DMS53 treated with DMSO at 0.1 percent for 48 hours (cell line): ENCODE data around the gene TRERF1.

ENCODE experiments used
- DNase-seq: peaks from one replicate; lab custom pipeline; 2025; ENCODE audit not compliant: unreplicated experiment; lab: John Stamatoyannopoulos, UW

The TRERF1 gene

GRCh38 chr6:42279966-42280629, 171.6 kb downstream of the TRERF1 start:
- no peak for DNase-seq

DNA sequence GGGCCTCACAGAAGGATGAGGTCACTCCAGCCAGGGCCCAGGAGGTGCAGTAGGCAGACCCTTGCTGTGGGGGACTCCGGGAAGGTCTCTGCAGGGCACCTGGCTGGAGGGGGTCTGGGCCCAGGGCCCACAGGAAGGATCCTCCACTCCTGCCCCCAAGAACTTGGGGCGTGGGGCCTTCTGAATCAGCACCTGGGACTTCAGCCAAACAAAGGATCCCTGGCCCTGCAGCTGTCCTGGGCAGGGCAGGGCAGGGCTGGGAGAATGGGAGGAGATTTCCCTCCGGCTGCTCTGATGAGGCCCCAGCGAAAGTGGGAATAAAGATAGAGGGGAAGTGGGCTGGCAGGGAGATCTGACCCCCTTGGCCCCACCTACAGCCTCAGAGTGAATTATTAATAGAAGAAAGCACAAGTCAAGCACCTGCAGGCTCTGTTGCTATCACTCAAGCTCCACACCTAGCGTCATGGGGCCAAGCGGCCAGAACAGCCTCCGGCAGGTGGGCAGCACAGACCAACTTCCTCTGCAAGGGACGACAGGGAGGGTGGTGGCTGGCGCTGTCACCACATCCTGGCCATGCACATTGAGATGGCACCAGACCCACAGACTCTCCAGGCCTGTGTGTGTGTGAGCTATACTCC, 172.5 kb downstream of the TRERF1 start:
- no peak for DNase-seq

- DNase-seq, result no peak
Measured at GRCh38 chr6:42278131-42278853, 173.4 kb downstream of the TRERF1 start.

DNA sequence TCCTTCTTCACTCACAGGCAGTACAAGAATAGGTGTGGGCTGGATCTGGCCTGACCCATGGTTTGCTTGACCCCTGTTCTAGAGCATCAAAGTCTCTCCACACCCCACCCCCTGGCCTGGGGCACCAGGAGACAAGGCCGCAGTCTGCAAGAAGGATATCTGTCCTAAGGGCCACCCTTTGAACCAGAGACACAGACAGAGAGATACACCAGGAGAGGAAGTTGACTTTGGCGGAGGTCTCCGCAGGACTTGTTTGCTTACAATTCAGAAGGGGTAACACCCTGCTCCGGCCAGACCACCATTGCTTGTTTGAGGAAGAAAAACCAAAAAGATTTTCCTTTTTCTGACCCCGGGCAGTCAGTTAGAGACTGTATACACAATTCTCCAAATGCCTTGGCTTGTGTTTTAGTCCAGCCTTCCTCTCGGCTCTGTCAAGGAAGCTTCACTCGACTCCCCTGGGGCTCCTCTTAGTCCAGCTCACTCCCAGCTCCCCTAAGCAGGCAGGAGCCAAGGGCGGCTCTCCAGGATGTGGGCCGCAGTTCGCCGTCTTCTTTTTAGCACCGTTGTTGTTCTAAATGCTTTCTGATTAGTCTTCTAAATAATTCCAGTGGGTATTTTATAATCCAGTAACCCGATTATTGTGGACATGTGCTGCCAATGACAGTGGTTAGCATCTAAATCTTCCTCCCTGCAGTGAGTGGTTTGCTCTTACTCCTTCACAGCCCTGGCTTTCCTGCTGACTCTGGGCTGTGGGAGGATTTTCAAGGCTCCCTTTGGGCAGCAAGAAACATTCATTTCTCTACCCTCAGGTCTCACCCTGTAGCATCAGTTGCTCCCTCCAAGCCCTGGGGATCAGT, 175.5 kb downstream of the TRERF1 start:
- DNase-seq, result no peak

DNA sequence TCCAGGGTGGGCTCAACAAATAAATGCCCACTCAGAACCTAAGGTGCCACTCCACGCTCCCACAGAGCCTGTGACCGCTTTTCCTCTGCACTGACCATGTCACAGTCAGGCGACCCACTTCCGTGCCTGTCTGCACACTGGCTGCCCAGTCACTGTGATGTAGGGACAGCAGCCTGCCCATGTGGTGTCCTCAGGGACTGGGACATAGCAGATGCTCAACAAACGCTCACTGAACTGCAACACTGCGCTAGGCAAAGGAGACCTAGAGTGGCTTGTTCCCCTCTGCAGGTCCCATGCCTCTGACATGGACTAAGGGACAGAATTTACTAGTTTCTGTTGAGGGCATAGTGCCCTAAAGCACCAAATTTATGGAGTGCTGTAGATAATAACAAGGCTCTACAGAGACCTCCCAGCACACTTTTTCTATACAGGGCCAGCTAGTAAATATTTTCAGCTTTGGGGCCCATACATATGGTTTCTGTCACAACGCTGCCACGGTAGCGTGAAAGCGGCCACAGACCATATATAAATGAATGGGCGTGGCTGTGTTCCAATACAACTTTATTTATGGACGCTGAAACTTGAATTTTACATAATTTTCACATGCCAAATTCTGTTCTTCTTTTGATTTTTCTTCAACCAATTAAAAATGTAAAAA, 176.2 kb downstream of the TRERF1 start:
- no peak for DNase-seq

DNA sequence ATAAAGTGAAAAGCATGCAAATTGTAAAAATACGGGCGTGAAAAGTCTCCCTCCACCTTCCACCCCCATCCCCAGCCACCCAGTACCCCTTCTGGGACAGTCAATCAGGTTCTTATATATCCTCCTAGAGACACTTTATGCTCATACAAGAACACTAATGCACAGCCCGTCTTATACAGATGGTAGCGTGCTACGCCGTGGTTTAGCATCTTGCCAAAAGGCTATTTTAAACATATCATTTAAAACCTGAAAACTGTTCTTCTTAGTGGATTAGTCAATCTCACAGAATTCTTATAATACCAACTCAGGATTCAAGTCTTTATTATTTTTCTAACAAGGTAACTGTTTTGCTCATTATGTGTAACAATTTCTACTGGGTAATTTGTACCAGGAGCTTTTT, 176.8 kb downstream of the TRERF1 start:
- no peak for DNase-seq

- DNase-seq, result no peak
Measured at GRCh38 chr6:42271834-42272805, 179.6 kb downstream of the TRERF1 start.

- no peak for DNase-seq
Measured at GRCh38 chr6:42269974-42270510, 181.7 kb downstream of the TRERF1 start.

DNA sequence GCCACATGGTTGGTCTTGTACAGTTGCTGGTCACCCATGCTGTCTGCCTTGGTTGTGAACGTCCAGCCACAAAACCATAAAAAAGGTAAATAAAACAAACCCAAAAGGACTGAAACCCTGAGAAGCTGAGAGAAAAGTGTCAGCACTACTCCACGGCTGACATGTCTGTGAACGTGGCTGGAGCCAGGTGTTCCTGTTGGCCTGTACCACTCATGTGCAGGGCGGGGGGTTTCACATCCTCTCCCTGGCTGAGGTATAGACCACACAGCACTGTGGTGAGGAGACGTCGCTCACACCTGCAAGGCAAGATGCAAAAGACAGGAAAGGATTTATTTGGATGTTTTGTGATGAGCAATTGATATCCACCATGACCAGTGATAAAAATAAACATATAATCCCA, 182.2 kb downstream of the TRERF1 start:
- DNase-seq, result no peak

DNA sequence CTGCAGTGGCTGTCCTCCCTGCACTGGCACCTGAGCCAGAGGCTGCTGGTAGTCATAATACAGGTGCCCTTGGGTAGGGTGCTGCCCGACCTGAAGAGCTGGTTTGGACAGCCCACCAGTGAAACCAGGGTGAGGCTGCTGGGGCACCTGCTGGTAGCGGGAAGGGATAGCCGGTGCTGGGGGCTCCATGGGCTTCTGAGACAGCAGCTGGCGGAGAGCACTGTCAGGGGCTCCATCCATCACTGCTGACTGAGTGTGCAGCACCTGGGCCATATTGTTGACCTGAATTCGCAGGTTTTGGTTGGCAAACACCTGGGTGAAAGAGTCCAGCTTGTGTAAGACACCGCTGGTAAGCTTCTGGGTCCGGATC, 182.9 kb downstream of the TRERF1 start:
- no peak for DNase-seq

DNA sequence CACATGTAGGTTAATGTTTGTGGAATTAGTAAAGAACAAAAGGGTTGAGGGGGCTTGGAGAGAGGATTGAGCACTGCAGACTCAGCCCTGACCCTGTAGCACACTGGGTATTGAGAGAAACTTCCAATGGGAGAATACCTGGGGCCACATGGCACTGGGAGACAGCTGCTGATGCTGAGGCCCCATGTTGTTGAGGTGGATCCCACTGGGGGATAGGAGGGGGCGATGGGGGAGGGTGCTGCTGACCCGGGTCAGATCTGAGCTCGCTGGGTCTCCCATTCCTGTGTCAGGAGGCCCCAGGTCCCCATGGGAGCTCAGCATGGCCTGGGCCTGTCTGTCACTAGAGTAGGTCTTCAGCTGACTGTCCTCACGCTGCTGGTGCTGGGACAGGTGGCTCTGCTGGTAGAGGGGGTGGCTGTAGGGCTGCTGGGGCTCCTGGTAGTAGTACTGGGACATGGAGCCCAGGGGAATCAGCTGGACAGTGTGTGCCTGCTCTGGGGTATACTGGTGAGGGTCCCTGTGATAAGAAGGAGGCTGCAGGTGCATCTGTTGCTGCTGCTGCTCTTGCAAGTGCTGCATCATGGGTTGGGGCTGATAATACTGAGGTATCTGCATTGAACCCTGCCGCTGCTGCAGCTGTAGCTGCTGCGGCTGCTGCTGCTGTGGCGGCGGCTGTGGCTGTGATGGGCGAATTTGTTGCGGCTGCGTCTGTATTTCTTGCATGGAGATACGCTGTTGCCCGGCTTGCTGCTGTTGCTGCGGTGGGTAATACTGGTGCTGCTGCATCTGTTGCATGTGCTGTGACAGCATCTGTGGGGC, 183.5 kb downstream of the TRERF1 start:
- DNase-seq, result no peak

DNA sequence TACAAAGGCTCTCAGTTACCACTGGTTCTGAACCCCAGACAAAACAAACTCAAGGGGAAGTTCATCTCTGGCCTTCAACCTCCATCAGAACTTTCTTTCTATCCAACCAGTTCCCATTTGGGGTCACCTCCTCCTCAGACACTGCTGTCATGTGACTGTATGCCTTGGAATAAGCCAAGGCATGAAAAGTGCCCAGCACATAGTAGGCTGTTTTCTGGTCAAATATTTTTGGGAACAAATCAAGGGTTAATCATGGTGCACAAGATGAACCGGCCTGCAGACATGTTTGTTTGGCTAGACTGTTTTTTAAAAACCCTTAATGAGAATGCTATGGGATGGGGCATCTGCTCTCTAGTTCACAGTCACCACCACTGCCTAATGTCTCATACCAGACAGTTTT, 185.2 kb downstream of the TRERF1 start:
- DNase-seq, result no peak

GRCh38 chr6:42264852-42265390, 186.8 kb downstream of the TRERF1 start:
- no peak for DNase-seq

- DNase-seq, result no peak
Measured at GRCh38 chr6:42264162-42264851, 187.4 kb downstream of the TRERF1 start.

- no peak for DNase-seq
Measured at GRCh38 chr6:42263165-42263728, 188.5 kb downstream of the TRERF1 start.

DNA sequence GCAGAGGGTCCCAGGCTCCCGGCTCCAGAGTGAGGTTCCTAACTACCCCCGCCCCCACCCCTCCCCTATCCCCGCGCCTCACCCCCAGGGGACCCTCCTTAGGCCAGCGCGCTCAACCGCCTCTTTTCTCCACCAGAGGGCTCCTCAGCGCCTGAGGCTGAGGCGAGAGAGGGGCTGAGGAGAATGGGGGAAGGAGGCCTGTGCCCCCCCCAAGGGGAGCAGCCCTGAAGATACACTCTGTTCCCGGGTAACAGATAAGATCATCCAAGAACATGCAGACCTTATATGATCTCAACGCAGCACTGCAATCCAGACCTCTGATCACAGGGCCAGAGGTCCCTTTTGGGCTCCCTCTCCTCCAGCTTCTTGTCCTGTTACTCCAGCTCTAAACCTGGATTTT, 190.8 kb downstream of the TRERF1 start:
- no peak for DNase-seq

- no peak for DNase-seq
Measured at GRCh38 chr6:42260396-42260888, 191.3 kb downstream of the TRERF1 start.
